Stimulated activated effector memory CD8-positive, alpha-beta T cell treated with anti-CD3 and anti-CD28 coated beads, Interleukin-12 subunit alpha, Interleukin-12 subunit beta, amount 100 ng/mL, for 72 hours (primary cell): ENCODE results near the gene PDE6B.
A peak's percentile ranks its signal among the peaks of the same experiment; 100 is the strongest.
"Not testable (repeated sequence)": the region's sequence is repeated elsewhere in the genome, so short reads cannot be mapped to it uniquely, and the experiment has no call there.

Experiments
- ATAC-seq: fragments of 150-1000 bp; cut with Tn5 transposase; 2 replicates; pipeline ENCODE4 v1.10.0; 2021
- DNase-seq, 2 donors: peaks; one replicate each; pipeline ENCODE4 v3.0.0; 2021 to 2022; ENCODE audit warnings: low spot score in 2 of 2
- H3K27ac Mint-ChIP-seq: one replicate; pipeline ENCODE4 v1.8.0; 2022; ENCODE audit warnings: mild to moderate bottlenecking, mixed read lengths
- H3K36me3 Mint-ChIP-seq: one replicate; pipeline ENCODE4 v1.8.0; 2022; ENCODE audit warnings: mild to moderate bottlenecking, mixed read lengths
- H3K4me1 Mint-ChIP-seq: one replicate; pipeline ENCODE4 v1.8.0; 2022; ENCODE audit warnings: mixed read lengths
- H3K4me3 Mint-ChIP-seq: one replicate; pipeline ENCODE4 v1.8.0; 2022; ENCODE audit warnings: mild to moderate bottlenecking, mixed read lengths
- H3K9me3 Mint-ChIP-seq: one replicate; pipeline ENCODE4 v1.8.0; 2022; ENCODE audit warnings: mixed read lengths

Gene PDE6B

DNA sequence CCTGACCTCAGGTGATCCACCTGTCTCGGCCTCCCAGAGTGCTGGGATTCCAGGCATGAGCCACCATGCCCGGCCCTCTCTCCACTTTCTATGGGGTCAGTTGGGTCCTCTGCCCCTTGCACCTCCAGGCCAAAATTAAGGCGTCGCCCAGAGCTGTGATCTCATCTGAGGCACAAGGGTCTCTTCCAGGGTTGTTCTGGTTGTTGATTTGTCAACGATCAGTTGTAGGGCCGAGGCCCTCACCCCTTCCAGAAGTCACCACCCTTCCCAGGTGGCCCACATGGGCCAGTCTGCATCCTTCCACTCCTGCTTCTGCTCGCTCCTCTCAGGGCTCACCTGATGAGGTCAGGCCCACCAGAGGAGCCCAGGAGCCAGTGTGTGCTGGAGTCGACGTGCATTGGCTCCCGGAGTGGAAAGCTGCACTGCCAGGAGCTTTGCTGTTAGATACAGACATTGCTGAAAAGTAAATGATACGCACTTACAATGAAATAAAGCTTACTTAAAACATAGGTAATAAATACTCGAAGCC, 35.0 kb upstream of the PDE6B start:
- H3K27ac Mint-ChIP-seq: no peak overlapping the region
- DNase-seq (no peak), ATAC-seq (no peak)
- peaks cover 3% of the 10 kb centered on the region for H3K36me3 Mint-ChIP-seq
- H3K9me3 Mint-ChIP-seq: peaks cover 17% of the 10 kb centered on the region
- no peak overlapping the region for H3K4me3 Mint-ChIP-seq
- no peaks in the 10 kb centered on the region for H3K4me1 Mint-ChIP-seq

DNA sequence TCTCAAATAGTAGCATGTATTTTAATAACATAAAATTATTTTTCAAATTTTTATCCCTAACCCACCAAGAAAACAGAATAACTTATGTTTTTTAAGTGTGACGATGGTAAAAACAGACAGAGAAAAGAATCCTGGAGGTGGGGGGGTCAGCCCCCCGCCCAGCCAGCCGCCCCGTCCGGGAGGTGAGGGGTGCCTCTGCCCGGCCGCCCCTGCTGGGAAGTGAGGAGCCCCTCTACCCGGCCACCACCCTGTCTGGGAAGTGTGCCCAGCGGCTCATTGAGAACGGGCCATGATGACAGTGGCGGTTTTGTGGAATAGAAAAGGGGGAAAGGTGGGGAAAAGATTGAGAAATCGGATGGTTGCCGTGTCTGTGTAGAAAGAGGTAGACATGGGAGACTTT, 33.2 kb upstream of the PDE6B start:
- H3K9me3 Mint-ChIP-seq: peaks cover 12% of the 10 kb centered on the region
- H3K27ac Mint-ChIP-seq, H3K4me3 Mint-ChIP-seq, DNase-seq, H3K36me3 Mint-ChIP-seq, ATAC-seq, H3K4me1 Mint-ChIP-seq: not testable (repeated sequence)

DNA sequence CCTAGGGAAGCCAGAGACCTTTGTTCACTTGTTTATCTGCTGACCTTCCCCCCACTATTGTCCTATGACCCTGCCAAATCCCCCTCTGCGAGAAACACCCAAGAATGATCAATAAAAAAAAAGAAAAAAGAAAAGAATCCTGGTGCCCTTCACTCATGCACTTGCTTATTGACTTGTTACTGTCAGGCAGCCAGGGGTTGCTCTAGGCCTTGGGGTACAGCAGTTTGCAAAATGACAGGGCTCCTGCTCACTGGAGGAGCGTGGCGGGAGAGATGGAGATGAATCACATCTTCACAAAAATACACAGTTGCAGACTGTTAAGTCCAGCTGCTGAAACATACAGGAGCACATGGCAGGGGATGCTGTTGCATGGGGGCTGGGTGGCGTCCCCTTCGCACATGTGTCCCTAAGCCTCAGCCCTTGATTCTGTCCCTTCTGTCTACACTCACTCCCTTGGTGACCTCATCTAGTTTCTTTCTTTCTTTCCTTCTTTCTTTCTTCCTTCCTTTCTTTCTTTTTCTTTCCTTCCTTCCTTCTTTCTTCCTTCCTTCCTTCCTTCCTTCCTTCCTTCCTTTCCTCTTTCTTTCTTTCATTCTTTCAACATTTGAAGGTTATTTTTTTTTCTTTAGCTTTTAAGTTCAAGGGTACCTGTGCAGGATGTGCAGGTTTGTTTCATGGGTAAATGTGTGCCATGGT, 32.4 kb upstream of the PDE6B start:
- ATAC-seq (no peak), DNase-seq (no peak)
- Mint-ChIP-seq H3K9me3 (peaks cover 11% of the 10 kb centered on the region), H3K36me3 (no peaks in the 10 kb centered on the region), H3K4me1 (no peaks in the 10 kb centered on the region), H3K27ac (no peak overlapping the region), H3K4me3 (no peak overlapping the region)

DNA sequence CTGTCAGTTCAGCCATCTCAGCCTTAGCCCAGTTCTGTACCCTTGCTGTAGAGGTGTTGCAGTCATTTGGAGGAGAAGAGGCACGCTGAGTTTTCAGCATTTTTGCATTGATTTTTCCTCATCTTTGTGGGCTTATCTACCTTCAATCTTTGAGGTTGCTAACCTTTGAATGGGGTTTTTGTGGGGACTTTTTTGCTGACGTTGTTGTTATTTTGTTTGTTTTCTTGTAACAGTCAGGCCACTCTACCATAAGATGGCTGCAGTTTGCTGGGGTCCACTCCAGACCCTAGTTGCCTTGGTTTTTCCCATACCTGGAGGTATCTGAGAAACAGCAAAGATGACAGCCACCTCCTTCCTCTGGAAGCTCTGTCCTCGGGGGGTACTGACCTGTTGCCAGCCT, 26.4 kb upstream of the PDE6B start:
- Mint-ChIP-seq H3K27ac (no peak overlapping the region), H3K9me3 (peaks cover 3% of the 10 kb centered on the region), H3K4me3 (no peak overlapping the region), H3K4me1 (peaks cover 10% of the 10 kb centered on the region), H3K36me3 (no peaks in the 10 kb centered on the region)
- no peak for ATAC-seq
- no peak for DNase-seq

DNA sequence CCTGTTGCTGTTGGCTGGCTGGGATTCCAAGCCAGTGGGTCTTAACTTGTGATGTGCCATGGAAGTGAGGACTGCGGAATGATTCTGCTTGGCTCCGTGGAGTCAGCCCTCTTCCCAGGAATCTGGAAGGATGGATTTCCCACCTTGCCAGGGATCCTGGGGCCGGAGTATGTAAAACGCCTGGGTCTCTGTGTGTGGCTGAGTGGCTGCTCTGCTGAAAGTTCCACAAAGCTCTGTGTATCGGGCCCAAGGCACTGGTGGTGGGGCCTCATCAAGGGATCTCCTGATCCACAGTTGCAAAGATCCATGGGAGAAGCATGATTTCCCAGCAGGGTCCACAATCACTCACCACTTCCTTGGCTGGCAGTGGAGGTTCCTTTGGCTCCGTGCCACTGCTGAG, 25.2 kb upstream of the PDE6B start:
- DNase-seq: no peak
- Mint-ChIP-seq H3K4me1 (peaks cover 13% of the 10 kb centered on the region), H3K27ac (no peak overlapping the region), H3K9me3 (peaks cover 3% of the 10 kb centered on the region), H3K4me3 (no peak overlapping the region), H3K36me3 (no peaks in the 10 kb centered on the region)
- ATAC-seq: no peak

DNA sequence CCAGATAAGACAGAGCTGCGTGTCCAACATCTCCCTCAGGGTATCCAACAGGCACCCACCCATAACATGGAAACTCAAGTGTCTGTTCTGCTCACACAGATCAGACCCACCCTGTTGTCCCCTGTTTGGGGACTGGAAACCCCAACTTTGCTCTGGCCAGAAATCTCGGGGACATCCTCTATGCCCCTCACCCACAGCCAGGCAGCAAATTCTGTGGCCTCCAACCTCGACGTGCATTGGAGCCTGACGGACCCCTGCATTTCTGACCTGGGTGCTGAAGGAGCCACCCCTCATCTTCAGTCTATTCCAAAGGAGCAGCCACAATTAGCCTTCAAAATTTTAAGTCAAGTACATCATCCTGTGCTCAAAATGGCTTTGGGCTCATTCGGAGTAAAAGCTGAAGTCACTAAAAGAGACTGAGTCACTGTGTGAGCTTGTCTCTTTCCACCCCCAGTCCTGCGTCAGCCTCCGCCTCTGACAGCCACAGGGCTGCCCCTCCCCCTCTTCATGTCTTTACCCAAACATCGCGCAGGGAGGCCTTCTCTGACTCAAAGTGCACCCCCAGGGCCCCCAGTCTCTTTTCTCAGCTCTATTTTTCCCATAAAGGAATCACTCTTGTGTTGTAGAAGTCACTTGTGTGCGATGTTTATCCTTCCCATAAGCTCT, 24.4 kb upstream of the PDE6B start:
- no peaks in the 10 kb centered on the region for H3K36me3 Mint-ChIP-seq
- peak in 1 of 2 donors; percentile 19 for DNase-seq
- peaks cover 13% of the 10 kb centered on the region for H3K4me1 Mint-ChIP-seq
- no peak overlapping the region for H3K27ac Mint-ChIP-seq
- no peaks in the 10 kb centered on the region for H3K9me3 Mint-ChIP-seq
- peak; percentile 88 for ATAC-seq
- H3K4me3 Mint-ChIP-seq: no peak overlapping the region

DNA sequence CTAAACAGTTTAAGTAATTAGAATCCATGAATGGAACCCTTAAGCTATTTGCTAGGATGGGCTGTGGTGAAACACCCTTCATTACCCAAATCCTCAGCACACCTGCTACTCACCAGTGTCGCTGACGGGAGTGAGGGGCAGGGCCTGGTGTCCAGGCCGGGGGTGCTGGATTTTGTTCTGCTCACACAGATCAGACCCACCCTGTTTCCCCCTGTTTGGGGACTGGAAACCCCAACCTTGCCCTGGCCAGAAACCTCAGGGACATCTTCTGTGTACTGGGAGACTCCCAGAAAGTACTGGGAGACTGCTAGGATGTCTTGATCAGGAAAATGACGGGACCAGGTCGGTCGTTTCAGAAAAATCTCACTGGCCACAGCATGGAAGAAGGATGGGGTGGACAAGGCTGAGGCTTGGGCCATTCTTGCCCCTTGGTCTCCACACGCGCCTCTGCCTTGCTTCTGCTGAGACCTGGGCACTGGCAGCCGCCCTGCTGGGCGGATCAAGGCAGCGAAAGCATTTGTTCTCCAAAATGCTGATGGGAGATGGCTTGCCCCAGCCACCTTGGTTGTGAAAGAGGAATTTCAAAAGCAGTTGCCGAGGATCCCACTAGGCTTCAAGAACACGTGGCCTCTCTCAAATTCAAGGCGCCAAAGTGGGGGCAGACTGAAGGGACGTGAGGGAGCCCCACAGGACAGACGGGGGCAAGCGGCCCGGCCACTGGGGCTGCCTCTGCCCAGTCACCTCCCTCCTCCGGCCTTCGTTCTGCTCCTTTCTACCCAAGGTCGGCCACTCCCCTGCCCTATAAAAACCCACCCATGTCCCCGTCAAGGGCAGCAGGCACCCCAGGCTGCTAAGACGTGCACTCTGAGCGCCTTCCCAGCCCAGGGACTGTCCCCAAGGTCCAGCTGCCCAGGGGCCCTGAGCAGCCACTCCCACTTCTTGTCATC, 23.5 kb upstream of the PDE6B start:
- no peak for ATAC-seq
- no peaks in the 10 kb centered on the region for H3K36me3 Mint-ChIP-seq
- no peak for DNase-seq
- H3K4me1 Mint-ChIP-seq: peaks cover 13% of the 10 kb centered on the region
- H3K27ac Mint-ChIP-seq: no peak overlapping the region
- H3K9me3 Mint-ChIP-seq: no peaks in the 10 kb centered on the region
- H3K4me3 Mint-ChIP-seq: no peak overlapping the region

DNA sequence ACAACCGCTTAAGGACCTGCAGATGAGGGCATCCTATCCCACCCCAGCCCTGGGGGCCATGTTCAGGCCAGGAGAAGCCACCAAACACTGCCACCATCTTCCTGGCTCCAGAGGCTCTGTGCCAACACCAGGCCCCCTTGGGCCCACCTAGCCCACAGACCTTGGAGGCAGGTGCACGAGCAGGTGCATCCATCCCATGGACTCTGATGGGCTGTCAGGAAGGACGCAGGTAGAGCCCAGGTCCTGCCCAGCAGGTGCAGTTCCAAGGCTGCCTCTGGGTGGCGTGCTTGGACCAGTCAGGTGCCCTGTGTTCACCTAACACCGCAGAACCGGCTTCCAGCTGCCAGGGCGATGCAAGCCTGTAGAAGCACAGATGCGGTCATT, 22.8 kb upstream of the PDE6B start:
- no peak overlapping the region for H3K4me3 Mint-ChIP-seq
- H3K9me3 Mint-ChIP-seq: no peaks in the 10 kb centered on the region
- H3K27ac Mint-ChIP-seq: no peak overlapping the region
- peak; percentile 56 to 80 for DNase-seq
- H3K4me1 Mint-ChIP-seq: peaks cover 13% of the 10 kb centered on the region
- H3K36me3 Mint-ChIP-seq: no peaks in the 10 kb centered on the region
- peak; percentile 74 for ATAC-seq

DNA sequence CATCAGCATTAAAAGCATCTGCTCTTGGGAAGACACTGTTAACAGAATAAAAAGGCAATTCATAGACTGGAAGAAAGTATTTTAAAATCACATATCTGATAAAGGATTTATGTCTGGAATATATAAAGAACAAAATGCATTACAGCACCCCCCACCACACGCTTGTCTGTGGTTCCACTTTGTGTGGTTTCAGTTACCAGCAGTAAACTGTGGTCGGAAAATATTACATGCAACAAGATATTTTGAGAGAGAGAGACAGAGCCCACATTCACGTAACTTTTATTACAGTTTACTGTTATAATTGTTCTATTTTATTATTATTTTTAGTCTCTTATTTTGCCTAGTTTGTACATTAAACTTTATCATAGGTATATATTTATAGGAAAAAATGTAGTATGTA, 21.2 kb upstream of the PDE6B start:
- Mint-ChIP-seq H3K27ac (no peak overlapping the region), H3K36me3 (no peaks in the 10 kb centered on the region), H3K4me3 (no peak overlapping the region), H3K9me3 (no peaks in the 10 kb centered on the region), H3K4me1 (peaks cover 13% of the 10 kb centered on the region)
- DNase-seq (no peak), ATAC-seq (peak; percentile 42)

DNA sequence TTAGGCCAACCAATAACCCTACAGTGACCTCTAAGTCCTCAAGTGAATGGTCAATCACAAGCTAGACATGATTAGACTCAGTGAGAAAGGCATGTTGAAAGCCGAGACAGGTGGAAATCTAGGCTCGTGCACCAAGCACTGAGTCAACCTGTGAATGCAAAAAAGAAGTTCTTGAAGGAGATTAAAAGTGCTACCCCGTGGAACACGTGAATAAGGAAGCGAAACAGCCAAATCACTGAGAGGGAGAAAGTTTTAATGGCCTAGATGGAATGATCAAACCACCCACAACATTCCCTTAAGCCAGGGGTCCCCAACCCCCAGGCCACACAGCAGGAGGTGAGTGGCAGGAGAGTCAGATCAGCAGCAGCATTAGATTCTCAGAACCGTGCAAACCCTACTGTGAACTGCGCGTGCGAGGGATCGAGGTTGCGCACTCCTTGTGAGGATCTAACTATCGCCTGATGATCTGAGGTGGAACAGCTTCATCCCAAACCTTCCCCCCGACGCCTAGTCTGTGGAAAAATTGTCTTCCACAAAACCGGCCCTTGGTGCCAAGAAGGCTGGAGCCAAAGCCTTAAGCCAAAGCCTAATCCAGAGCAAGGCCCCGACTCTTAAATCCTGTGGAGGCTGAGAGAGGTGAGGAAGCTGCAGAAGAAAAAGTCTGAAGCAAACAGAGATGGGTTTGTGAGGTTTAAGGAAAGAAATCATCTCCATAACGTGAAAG, 19.5 kb upstream of the PDE6B start:
- no peak overlapping the region for H3K4me3 Mint-ChIP-seq
- H3K9me3 Mint-ChIP-seq: peaks cover 4% of the 10 kb centered on the region
- no peak for ATAC-seq
- no peak overlapping the region for H3K27ac Mint-ChIP-seq
- no peaks in the 10 kb centered on the region for H3K36me3 Mint-ChIP-seq
- H3K4me1 Mint-ChIP-seq: peaks cover 19% of the 10 kb centered on the region
- no peak for DNase-seq

DNA sequence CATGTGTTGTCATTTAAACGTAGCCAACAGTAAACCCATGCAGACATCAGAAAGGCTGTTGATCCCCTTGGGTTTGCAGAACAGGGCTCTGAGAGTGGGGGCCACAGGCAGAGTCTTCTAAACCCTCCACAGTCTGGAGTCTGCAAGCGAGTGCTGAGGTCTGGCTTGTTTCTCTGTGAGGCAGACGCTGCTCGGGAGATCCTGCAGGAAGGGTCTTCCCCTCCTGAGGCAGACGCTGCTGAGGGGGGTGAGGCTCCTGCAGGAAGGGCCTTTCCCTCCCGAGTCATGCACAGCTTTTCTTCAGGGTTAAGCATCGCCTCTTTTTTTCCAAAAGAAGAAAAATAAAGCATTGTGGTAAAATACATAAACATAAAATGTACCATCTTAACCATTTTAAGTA, 17.1 kb upstream of the PDE6B start:
- peaks cover 4% of the 10 kb centered on the region for H3K9me3 Mint-ChIP-seq
- DNase-seq (no peak), ATAC-seq (no peak)
- H3K4me1 Mint-ChIP-seq: peaks cover 12% of the 10 kb centered on the region
- no peaks in the 10 kb centered on the region for H3K36me3 Mint-ChIP-seq
- no peak overlapping the region for H3K27ac Mint-ChIP-seq
- no peak overlapping the region for H3K4me3 Mint-ChIP-seq

DNA sequence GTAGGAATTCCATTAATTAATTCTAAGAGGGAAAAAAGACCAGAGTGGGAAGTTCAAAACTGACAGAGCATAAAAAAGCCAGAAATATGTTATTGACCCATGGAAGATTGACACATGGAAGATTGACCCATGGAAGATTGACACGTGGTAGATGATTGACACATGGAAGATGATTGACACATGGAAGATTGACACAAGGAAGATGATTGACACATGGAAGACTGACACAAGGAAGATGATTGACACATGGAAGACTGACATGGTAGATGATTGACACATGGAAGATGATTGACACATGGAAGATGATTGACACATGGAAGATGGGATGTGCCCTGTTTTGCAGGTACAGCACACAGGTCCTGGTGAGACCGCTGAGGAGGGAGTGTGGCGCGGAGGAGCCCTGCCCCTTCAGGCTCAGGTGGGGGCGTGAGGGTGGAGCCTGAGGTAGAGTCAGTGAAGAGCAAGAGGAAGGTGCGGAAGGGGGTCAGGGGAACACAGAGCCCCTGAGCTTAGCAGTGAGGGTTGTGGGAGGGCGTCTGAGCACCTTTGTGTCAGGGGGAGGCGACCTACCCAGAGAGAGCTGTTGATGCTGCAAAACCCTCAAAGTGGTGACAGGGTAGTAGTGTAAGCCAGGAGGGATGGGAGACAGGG, 15.8 kb upstream of the PDE6B start:
- no peak overlapping the region for H3K27ac Mint-ChIP-seq
- H3K4me3 Mint-ChIP-seq: no peak overlapping the region
- H3K36me3 Mint-ChIP-seq: no peaks in the 10 kb centered on the region
- peaks cover 6% of the 10 kb centered on the region for H3K4me1 Mint-ChIP-seq
- H3K9me3 Mint-ChIP-seq: peaks cover 4% of the 10 kb centered on the region
- no peak for ATAC-seq
- no peak for DNase-seq

DNA sequence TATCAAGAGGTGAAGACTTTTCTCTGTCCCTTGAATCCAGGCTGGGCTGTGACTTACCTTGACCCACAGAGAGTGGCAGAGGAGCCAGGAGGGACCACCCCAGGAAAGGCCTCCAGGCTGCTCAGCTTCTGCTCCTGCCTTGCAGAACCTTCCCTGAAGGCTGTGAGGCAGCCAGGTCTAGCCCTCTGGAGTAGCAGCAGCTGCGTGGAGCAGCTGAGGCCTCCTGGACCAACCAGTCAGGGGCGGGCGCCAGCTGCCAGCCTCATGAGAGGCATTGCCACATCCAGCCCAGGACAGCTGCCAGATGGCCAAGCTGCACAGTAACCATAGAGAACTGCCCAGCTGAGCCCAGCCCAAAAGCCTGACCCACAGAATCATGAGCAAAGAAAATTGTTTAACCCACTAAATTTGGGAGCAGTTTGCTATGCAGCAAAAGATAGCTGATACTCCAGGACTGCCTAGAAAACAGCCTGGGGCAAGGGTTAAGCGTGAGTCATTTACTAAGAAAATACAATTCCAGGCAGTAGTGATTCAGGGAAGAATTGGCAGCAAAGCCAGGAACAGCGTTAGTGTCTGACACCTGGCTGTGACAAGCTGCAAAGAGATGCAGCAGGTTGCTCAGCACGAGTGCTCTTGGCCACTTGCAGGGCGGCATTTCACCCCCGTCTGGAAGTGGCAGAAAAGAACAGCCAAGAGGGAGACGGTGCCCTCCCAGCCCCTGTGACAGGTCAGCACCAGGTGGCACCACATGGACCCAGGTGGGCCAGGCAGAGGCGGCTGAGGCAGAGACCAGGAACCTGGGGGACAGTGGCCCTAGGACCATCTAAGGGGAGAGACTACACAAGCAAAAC, 14.7 kb upstream of the PDE6B start:
- ATAC-seq (no peak), DNase-seq (no peak)
- no peak overlapping the region for H3K27ac Mint-ChIP-seq
- H3K36me3 Mint-ChIP-seq: no peaks in the 10 kb centered on the region
- peaks cover 6% of the 10 kb centered on the region for H3K4me1 Mint-ChIP-seq
- peaks cover 4% of the 10 kb centered on the region for H3K9me3 Mint-ChIP-seq
- no peak overlapping the region for H3K4me3 Mint-ChIP-seq
